Left lung (tissue), 8 donors: ENCODE data around the gene TUT1. TPM values are rescaled to one million over a fixed set of nuclear protein-coding genes. Genes with fewer than 3 reads are reported as not detected.

Source experiments
- microRNA-seq, 2 donors: library from miRNA; unstranded; fragments of <30 nt; microRNA quantifications; one replicate each; pipeline ENCODE4, GENCODE V29; 2019
- polyA plus RNA-seq, 6 donors: library from polyadenylated mRNA; unstranded; fragments of 120-200 nt; gene quantifications; one replicate each; pipeline ENCODE4 v1.2.1, GENCODE V29; 2013; ENCODE audit not compliant: insufficient read length in 6 of 6
- total RNA-seq, 2 donors: library from RNA; stranded (reverse); fragmentation: NEBNext Ultra II Directional; extraction: Animal tissue kit (Norgen Biotek cat#: 25700); gene quantifications; one replicate each; pipeline ENCODE4 v1.2.1, GENCODE V29; 2021
- donor health status: DM: no; HTN: yes; CAD: no.
- donor health status: DM: no; HTN: no; CAD: no.

Gene TUT1
- total and polyA plus RNA-seq, 8 donors: 12.6 to 27.8 (median 22.3) TPM

Small RNAs within 50 kb of the gene (microRNA-seq; reads per million reads assigned to microRNA genes)
- gene MIR6747: 0.55 to 1.2 reads per million in 2 donors

Other genes starting within 250 kb of the TUT1 start
- gene SCGB1A1, start 172.5 kb downstream of the TUT1 start, total RNA-seq: 100 to 1,000 TPM in 1 of 2 donors, 1 to 10 TPM in 1; 3.5 to 397 TPM
- 10 to 100 TPM in 5 of 6 donors, 1 to 10 TPM in 1; 5.9 to 49.7 (median 19.0) TPM for gene SCGB1A1, start 172.5 kb downstream of the TUT1 start, polyA plus RNA-seq
- 100 to 1,000 TPM; 437 to 636 TPM for gene AHNAK, start 44.7 kb downstream of the TUT1 start, total RNA-seq
- 100 to 1,000 TPM; 176 to 256 (median 209) TPM for gene AHNAK, start 44.7 kb downstream of the TUT1 start, polyA plus RNA-seq
- 1,000 to 10,000 TPM in 1 of 2 donors, 100 to 1,000 TPM in 1; 973 to 1,076 TPM for gene EEF1G, start 17.6 kb downstream of the TUT1 start, total RNA-seq
- 1,000 to 10,000 TPM; 2,175 to 2,492 (median 2,304) TPM for gene EEF1G, start 17.6 kb downstream of the TUT1 start, polyA plus RNA-seq
- gene MTA2, start 10.3 kb upstream of the TUT1 start, total RNA-seq: 10 to 100 TPM; 67.1 to 86.0 TPM
- 100 to 1,000 TPM in 2 of 6 donors, 10 to 100 TPM in 4; 90.1 to 110 (median 97.4) TPM for gene MTA2, start 10.3 kb upstream of the TUT1 start, polyA plus RNA-seq
- gene EML3, start 21.3 kb upstream of the TUT1 start, total RNA-seq: 10 to 100 TPM; 61.5 to 82.5 TPM
- gene EML3, start 21.3 kb upstream of the TUT1 start, polyA plus RNA-seq: 10 to 100 TPM; 39.3 to 58.5 (median 53.5) TPM
- gene ROM1, start 21.7 kb upstream of the TUT1 start, total RNA-seq: 1 to 10 TPM; 4.3 to 5.2 TPM
- gene ROM1, start 21.7 kb upstream of the TUT1 start, polyA plus RNA-seq: 1 to 10 TPM; 3.4 to 6.5 (median 5.9) TPM
- 10 to 100 TPM; 44.1 to 46.2 TPM for gene B3GAT3, start 30.5 kb upstream of the TUT1 start, total RNA-seq
- gene B3GAT3, start 30.5 kb upstream of the TUT1 start, polyA plus RNA-seq: 10 to 100 TPM; 19.0 to 35.6 (median 25.0) TPM
- gene GANAB, start 55.1 kb upstream of the TUT1 start, total RNA-seq: 100 to 1,000 TPM; 270 to 325 TPM
- 100 to 1,000 TPM; 287 to 341 (median 312) TPM for gene GANAB, start 55.1 kb upstream of the TUT1 start, polyA plus RNA-seq
- 10 to 100 TPM; 24.2 to 27.1 TPM for gene INTS5, start 61.8 kb upstream of the TUT1 start, total RNA-seq
- gene INTS5, start 61.8 kb upstream of the TUT1 start, polyA plus RNA-seq: 10 to 100 TPM; 12.7 to 18.4 (median 17.5) TPM
- gene C11orf98, start 73.7 kb upstream of the TUT1 start, total RNA-seq: 10 to 100 TPM; 46.2 to 65.5 TPM
- gene C11orf98, start 73.7 kb upstream of the TUT1 start, polyA plus RNA-seq: 10 to 100 TPM; 42.6 to 64.7 (median 51.1) TPM
- gene CSKMT, start 73.8 kb upstream of the TUT1 start, total RNA-seq: 10 to 100 TPM; 12.8 to 21.8 TPM
- gene CSKMT, start 73.8 kb upstream of the TUT1 start, polyA plus RNA-seq: 1 to 10 TPM; 5.1 to 7.4 (median 6.0) TPM
- 1 to 10 TPM; 6.6 to 6.7 TPM for gene UQCC3, start 80.2 kb upstream of the TUT1 start, total RNA-seq
- gene UQCC3, start 80.2 kb upstream of the TUT1 start, polyA plus RNA-seq: 1 to 10 TPM; 6.2 to 9.0 (median 6.8) TPM
- 1 to 10 TPM; 6.0 to 8.2 TPM for gene LBHD1, start 80.7 kb upstream of the TUT1 start, total RNA-seq
- 1 to 10 TPM; 4.4 to 9.9 (median 8.2) TPM for gene LBHD1, start 80.7 kb upstream of the TUT1 start, polyA plus RNA-seq
- 10 to 100 TPM; 67.5 to 74.4 TPM for gene UBXN1, start 87.5 kb upstream of the TUT1 start, total RNA-seq
- gene UBXN1, start 87.5 kb upstream of the TUT1 start, polyA plus RNA-seq: 100 to 1,000 TPM; 140 to 169 (median 157) TPM
- gene LRRN4CL, start 98.0 kb upstream of the TUT1 start, total RNA-seq: 1 to 10 TPM in 1 of 2 donors, under 1 TPM in 1; 0.32 to 2.0 TPM
- 1 to 10 TPM in 1 of 6 donors, under 1 TPM in 5; 0.32 to 1.2 (median 0.69) TPM for gene LRRN4CL, start 98.0 kb upstream of the TUT1 start, polyA plus RNA-seq
- 100 to 1,000 TPM in 1 of 2 donors, 10 to 100 TPM in 1; 77.8 to 109 TPM for gene BSCL2, start 115.9 kb upstream of the TUT1 start, total RNA-seq
- 10 to 100 TPM; 39.9 to 51.9 (median 46.3) TPM for gene BSCL2, start 115.9 kb upstream of the TUT1 start, polyA plus RNA-seq
- gene GNG3, start 116.2 kb upstream of the TUT1 start, total RNA-seq: under 1 TPM in 1 of 2 donors, not detected in 1; 0.42 TPM
- 1 to 10 TPM; 1.5 to 1.9 (median 1.6) TPM for gene GNG3, start 116.2 kb upstream of the TUT1 start, polyA plus RNA-seq
- gene HNRNPUL2, start 135.9 kb upstream of the TUT1 start, total RNA-seq: 10 to 100 TPM; 31.8 to 43.2 TPM
- 10 to 100 TPM; 79.9 to 95.4 (median 91.2) TPM for gene HNRNPUL2, start 135.9 kb upstream of the TUT1 start, polyA plus RNA-seq
- 10 to 100 TPM; 32.2 to 33.0 TPM for gene TTC9C, start 137.0 kb upstream of the TUT1 start, total RNA-seq
- 10 to 100 TPM; 36.9 to 43.4 (median 39.8) TPM for gene TTC9C, start 137.0 kb upstream of the TUT1 start, polyA plus RNA-seq
- gene ZBTB3, start 162.6 kb upstream of the TUT1 start, total RNA-seq: 10 to 100 TPM; 11.2 TPM
- 1 to 10 TPM; 7.3 to 9.6 (median 8.3) TPM for gene ZBTB3, start 162.6 kb upstream of the TUT1 start, polyA plus RNA-seq
- gene POLR2G, start 170.1 kb upstream of the TUT1 start, total RNA-seq: 10 to 100 TPM; 64.9 to 70.3 TPM
- 100 to 1,000 TPM; 135 to 159 (median 148) TPM for gene POLR2G, start 170.1 kb upstream of the TUT1 start, polyA plus RNA-seq
- gene TAF6L, start 179.9 kb upstream of the TUT1 start, total RNA-seq: 10 to 100 TPM; 14.5 to 24.9 TPM
- gene TAF6L, start 179.9 kb upstream of the TUT1 start, polyA plus RNA-seq: 10 to 100 TPM; 26.6 to 35.2 (median 30.3) TPM
- gene TMEM179B, start 195.9 kb upstream of the TUT1 start, total RNA-seq: 10 to 100 TPM; 52.7 to 58.7 TPM
- gene TMEM179B, start 195.9 kb upstream of the TUT1 start, polyA plus RNA-seq: 10 to 100 TPM; 43.9 to 56.7 (median 49.8) TPM
- 10 to 100 TPM; 15.7 to 16.2 TPM for gene TMEM223, start 200.5 kb upstream of the TUT1 start, total RNA-seq
- 10 to 100 TPM; 19.6 to 26.4 (median 20.7) TPM for gene TMEM223, start 200.5 kb upstream of the TUT1 start, polyA plus RNA-seq
- gene NXF1, start 213.9 kb upstream of the TUT1 start, total RNA-seq: 10 to 100 TPM; 67.8 to 73.0 TPM
- 100 to 1,000 TPM; 118 to 157 (median 134) TPM for gene NXF1, start 213.9 kb upstream of the TUT1 start, polyA plus RNA-seq
- 10 to 100 TPM; 38.9 to 40.5 TPM for gene STX5, start 240.5 kb upstream of the TUT1 start, total RNA-seq
- gene STX5, start 240.5 kb upstream of the TUT1 start, polyA plus RNA-seq: 10 to 100 TPM; 49.5 to 55.7 (median 51.2) TPM
- not detected for gene TEX54, start 241.3 kb upstream of the TUT1 start, total RNA-seq
- under 1 TPM in 2 of 6 donors, not detected in 4; 0.36 to 0.69 TPM for gene TEX54, start 241.3 kb upstream of the TUT1 start, polyA plus RNA-seq
- gene WDR74, start 248.1 kb upstream of the TUT1 start, total RNA-seq: 10 to 100 TPM; 24.6 to 45.4 TPM
- 10 to 100 TPM; 36.1 to 54.0 (median 43.3) TPM for gene WDR74, start 248.1 kb upstream of the TUT1 start, polyA plus RNA-seq